ENCODE data around the gene CARD19.

CARD19 gene

DNA sequence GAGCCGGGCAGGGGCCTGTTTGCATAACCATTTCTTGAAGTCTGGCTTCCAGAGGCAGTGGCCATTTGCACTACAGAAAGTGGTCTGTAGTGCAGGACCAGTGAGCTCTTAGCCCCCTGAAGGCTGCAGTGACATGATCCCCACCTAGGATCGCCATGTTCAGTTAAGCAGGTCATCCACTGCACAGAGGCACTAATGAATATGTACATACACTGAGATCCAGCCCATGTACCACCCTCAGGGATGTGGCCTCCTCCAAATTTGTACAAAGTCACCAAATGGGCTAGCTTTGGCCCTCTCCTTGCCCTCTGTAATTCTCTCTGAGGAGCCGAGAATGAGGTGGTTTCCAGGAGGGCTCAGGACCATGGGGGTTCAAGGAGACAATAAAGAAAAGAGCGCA, 45.8 kb upstream of the CARD19 start:
- Histone ChIP-seq H3K27me3 (ENCODE audit: control insufficient read depth, low read length) (no peaks in the 10 kb centered on the region), H3K4me3 (ENCODE audit: low read length) (no peak overlapping the region), H3K79me2 (ENCODE audit: control insufficient read depth, low read length) (no peaks in the 10 kb centered on the region), H4K20me1 (ENCODE audit: control insufficient read depth, insufficient read depth, low read depth, low read length) (no peaks in the 10 kb centered on the region), H3K27ac (ENCODE audit: low read depth, low read length) (no peak overlapping the region), H3K36me3 (ENCODE audit: control insufficient read depth, low read length) (no peaks in the 10 kb centered on the region), H3K4me1 (ENCODE audit: control insufficient read depth, low read length) (no peaks in the 10 kb centered on the region), H3F3A (ENCODE audit: control insufficient read depth, insufficient read depth) (0 out of 2 replicates have a peak, but pooled peaks cover 2% of the 10 kb centered on the region), H3K9me2 (replicated peaks; ENCODE audit: control insufficient read depth, low read length) (no peaks in the 10 kb centered on the region), H3K4me2 (ENCODE audit: low read length) (no peak overlapping the region), H3K9me3 (ENCODE audit: control insufficient read depth, insufficient read depth, low read length) (no peaks in the 10 kb centered on the region)
- no peak for TF ChIP-seq EZH2phosphoT487 (IDR thresholded peaks at IDR 0.05; ENCODE audit: borderline replicate concordance, low read length)
- TF ChIP-seq, protein P1, sequence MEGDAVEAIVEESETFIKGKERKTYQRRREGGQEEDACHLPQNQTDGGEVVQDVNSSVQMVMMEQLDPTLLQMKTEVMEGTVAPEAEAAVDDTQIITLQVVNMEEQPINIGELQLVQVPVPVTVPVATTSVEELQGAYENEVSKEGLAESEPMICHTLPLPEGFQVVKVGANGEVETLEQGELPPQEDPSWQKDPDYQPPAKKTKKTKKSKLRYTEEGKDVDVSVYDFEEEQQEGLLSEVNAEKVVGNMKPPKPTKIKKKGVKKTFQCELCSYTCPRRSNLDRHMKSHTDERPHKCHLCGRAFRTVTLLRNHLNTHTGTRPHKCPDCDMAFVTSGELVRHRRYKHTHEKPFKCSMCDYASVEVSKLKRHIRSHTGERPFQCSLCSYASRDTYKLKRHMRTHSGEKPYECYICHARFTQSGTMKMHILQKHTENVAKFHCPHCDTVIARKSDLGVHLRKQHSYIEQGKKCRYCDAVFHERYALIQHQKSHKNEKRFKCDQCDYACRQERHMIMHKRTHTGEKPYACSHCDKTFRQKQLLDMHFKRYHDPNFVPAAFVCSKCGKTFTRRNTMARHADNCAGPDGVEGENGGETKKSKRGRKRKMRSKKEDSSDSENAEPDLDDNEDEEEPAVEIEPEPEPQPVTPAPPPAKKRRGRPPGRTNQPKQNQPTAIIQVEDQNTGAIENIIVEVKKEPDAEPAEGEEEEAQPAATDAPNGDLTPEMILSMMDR (IDR thresholded peaks at IDR 0.05; ENCODE audit: low read depth, low read length, poor library complexity, severe bottlenecking), result no peak

DNA sequence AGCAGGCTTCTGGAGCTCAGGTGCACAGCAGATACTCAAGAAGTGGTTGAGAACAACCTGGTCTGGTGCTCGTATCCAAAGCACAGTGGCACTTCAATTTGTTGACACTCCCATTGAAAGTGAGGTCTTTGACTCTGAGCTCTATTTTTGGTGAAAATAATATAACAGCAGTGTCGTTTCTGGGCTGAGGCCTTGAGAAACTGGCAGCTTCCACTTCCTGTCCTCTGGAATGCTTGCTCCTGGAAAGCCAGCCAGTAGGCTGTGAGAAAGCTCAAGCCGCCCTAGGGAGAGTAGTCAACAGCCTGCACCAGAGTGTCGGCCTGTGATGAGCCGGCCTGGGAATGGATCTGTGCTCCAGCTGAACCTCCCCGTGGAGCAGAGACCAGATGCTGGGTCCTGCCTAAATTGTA, 44.3 kb upstream of the CARD19 start:
- H3K27ac ChIP-seq (ENCODE audit: low read depth, low read length), result no peak overlapping the region
- no peaks in the 10 kb centered on the region for H3K79me2 ChIP-seq (ENCODE audit: control insufficient read depth, low read length)
- no peaks in the 10 kb centered on the region for H3K9me3 ChIP-seq (ENCODE audit: control insufficient read depth, insufficient read depth, low read length)

DNA sequence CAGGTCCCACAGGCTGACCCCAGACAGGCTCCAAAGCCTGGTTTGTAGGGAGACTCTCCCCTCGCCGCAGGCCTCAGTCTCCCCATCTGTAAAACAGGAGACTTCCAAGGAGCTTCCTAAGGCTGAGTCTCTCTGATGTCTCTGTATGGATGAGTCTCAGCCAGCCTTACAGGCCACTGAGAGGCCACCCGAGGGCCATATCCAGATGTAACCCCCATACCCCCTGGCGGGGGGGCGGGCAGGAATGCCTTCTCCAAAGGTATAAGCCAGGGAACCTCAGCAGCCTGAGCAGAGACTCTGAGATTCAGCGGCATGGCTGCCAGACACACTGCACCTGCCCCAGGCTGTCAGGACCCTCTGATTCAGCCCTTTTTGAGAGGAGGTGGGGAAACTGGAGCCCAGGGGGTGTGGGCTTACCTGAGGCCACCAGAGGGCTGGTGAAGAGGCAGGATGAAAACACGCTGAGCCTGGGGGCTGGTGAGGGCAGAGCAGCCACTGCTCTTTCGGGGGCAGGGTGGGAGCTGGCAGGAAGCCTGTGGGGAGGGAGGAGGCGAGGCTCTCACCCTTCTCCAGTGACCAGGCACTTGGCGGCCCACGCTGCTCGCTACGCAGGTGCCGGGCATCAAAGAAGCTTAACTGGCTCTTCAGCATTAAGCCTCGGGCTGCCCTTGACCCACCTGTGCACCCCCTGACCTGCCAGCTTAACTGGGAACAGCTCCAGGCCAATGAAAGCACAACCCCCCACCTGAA, 43.1 kb upstream of the CARD19 start:
- Histone ChIP-seq H4K20me1 (ENCODE audit: control insufficient read depth, insufficient read depth, low read depth, low read length) (no peaks in the 10 kb centered on the region), H3K4me2 (ENCODE audit: low read length) (no peak overlapping the region), H3K9me2 (replicated peaks; ENCODE audit: control insufficient read depth, low read length) (no peaks in the 10 kb centered on the region), H3K27me3 (ENCODE audit: control insufficient read depth, low read length) (no peaks in the 10 kb centered on the region), H3K27ac (ENCODE audit: low read depth, low read length) (no peak overlapping the region), H3K4me3 (ENCODE audit: low read length) (no peak overlapping the region), H3K79me2 (ENCODE audit: control insufficient read depth, low read length) (no peaks in the 10 kb centered on the region), H3K9me3 (ENCODE audit: control insufficient read depth, insufficient read depth, low read length) (no peaks in the 10 kb centered on the region), H3K4me1 (ENCODE audit: control insufficient read depth, low read length) (peaks cover 12% of the 10 kb centered on the region), H3K36me3 (ENCODE audit: control insufficient read depth, low read length) (no peaks in the 10 kb centered on the region), H3F3A (ENCODE audit: control insufficient read depth, insufficient read depth) (peaks cover 16% of the 10 kb centered on the region)
- no peak for TF ChIP-seq EZH2phosphoT487 (IDR thresholded peaks at IDR 0.05; ENCODE audit: borderline replicate concordance, low read length)
- TF ChIP-seq, protein P1 (IDR thresholded peaks at IDR 0.05; ENCODE audit: low read depth, low read length, poor library complexity, severe bottlenecking), result no peak

More for the DNA sequence above, 44.3 kb upstream of the CARD19 start:
- Histone ChIP-seq H3K9me2 (replicated peaks; ENCODE audit: control insufficient read depth, low read length) (no peaks in the 10 kb centered on the region), H3K4me3 (ENCODE audit: low read length) (no peak overlapping the region), H3K4me2 (ENCODE audit: low read length) (no peak overlapping the region), H3K27me3 (ENCODE audit: control insufficient read depth, low read length) (no peaks in the 10 kb centered on the region), H3K4me1 (ENCODE audit: control insufficient read depth, low read length) (no peaks in the 10 kb centered on the region), H3F3A (ENCODE audit: control insufficient read depth, insufficient read depth) (peaks cover 4% of the 10 kb centered on the region), H3K36me3 (ENCODE audit: control insufficient read depth, low read length) (no peaks in the 10 kb centered on the region), H4K20me1 (ENCODE audit: control insufficient read depth, insufficient read depth, low read depth, low read length) (no peaks in the 10 kb centered on the region)
- no peak for TF ChIP-seq EZH2phosphoT487 (IDR thresholded peaks at IDR 0.05; ENCODE audit: borderline replicate concordance, low read length)
- TF ChIP-seq, protein P1 (IDR thresholded peaks at IDR 0.05; ENCODE audit: low read depth, low read length, poor library complexity, severe bottlenecking), result no peak

Data from DOHH2 (cell line).